AG04450 (cell line): ENCODE results near the gene C19orf12. TPM values are rescaled to one million over a fixed set of nuclear protein-coding genes. Genes with fewer than 3 reads are reported as not detected.

ENCODE experiments used
- CTCF ChIA-PET: fragments of 300-600, 350-600 bp; formaldehyde crosslinking; extraction: SDS; loops from one replicate; lab custom pipeline; 2022; ENCODE audit warnings: antibody characterized with exemption, inconsistent platforms; lab: Charles Lee
- POLR2A ChIA-PET: fragments of 350-600 bp; formaldehyde crosslinking; extraction: SDS; loops from one replicate; lab custom pipeline; 2021; ENCODE audit warnings: antibody characterized with exemption, inconsistent platforms; lab: Yijun Ruan, JAX
- DNase-seq: peaks from one replicate; pipeline ENCODE4 v3.0.0-alpha.2; 2011; ENCODE audit warnings: low read depth, low spot score
- H3K27ac ChIP-seq: one replicate; pipeline ENCODE4 v1.5.1; 2012; ENCODE audit warnings: low read depth, low read length, control low read depth
- H3K27me3 ChIP-seq: one replicate; pipeline ENCODE4 v1.6.0; 2012; ENCODE audit warnings: low read length; ENCODE audit not compliant: control insufficient read depth, insufficient read depth
- H3K4me3 ChIP-seq: 2 replicates; pipeline ENCODE4 v1.5.1; 2011; ENCODE audit warnings: mild to moderate bottlenecking, low read depth, low read length, control low read depth
- H3K9me3 ChIP-seq: 2 replicates; pipeline ENCODE4 v1.5.1; 2012; ENCODE audit warnings: low read length; ENCODE audit not compliant: control insufficient read depth, insufficient read depth
- polyA plus RNA-seq: library from polyadenylated mRNA; depleted of rRNA; stranded (reverse); fragments of >200 nt; gene quantifications from 2 replicates; pipeline ENCODE4 v1.2.3, GENCODE V29; 2011
- TF ChIP-seq, protein P1 (sequence below): IDR thresholded peaks from 2 replicates; pipeline ENCODE4 v1.5.1; 2011; ENCODE audit warnings: low read depth, low read length, control low read depth, inconsistent platforms

C19orf12 gene
- polyA plus RNA-seq, 1 experiment, result 27.9 TPM

DNA sequence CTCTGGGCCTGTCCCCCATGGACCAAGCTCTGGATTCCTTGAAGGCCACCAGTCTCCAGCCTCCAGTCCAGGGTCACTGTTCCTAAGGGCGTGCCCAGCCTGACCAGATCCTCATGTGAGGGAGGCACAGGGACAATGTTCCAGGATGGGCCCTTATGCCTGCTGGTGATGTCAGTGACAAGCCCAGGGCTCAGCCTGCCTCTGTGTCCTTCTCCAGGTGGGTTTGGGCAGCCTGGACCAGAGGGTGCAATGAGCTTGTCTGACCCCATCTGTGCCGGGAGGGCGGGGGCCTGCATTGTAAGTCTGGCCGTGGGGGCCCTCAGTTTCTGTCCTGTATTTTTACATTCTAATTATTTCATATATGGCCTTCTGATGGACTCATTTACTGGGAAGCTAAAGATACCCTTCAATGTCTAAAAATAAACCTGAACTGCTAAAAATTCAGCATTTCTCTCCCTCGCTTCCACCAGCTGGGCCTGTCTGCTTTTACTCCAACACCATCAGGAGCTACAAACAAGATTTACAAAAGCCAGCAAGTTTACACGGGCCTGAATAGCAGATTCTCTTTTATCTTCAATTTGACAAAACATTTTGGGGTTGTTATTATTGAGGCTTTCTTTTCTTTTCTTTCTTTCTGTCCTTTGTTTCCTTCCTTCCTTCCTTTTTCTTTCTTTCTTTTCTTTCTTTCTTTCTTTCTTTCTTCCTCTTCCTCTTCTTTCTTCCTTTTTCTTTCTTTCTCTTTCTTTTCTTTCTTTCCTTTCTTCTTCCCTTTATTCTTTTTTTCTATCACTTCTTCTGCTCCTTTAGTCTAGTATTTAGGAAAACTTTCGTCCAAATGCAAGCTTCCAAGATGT is 34.2 kb upstream of the C19orf12 start:
- H3K4me3 ChIP-seq, result no peak overlapping the region
- TF ChIP-seq, protein P1, sequence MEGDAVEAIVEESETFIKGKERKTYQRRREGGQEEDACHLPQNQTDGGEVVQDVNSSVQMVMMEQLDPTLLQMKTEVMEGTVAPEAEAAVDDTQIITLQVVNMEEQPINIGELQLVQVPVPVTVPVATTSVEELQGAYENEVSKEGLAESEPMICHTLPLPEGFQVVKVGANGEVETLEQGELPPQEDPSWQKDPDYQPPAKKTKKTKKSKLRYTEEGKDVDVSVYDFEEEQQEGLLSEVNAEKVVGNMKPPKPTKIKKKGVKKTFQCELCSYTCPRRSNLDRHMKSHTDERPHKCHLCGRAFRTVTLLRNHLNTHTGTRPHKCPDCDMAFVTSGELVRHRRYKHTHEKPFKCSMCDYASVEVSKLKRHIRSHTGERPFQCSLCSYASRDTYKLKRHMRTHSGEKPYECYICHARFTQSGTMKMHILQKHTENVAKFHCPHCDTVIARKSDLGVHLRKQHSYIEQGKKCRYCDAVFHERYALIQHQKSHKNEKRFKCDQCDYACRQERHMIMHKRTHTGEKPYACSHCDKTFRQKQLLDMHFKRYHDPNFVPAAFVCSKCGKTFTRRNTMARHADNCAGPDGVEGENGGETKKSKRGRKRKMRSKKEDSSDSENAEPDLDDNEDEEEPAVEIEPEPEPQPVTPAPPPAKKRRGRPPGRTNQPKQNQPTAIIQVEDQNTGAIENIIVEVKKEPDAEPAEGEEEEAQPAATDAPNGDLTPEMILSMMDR, result no peak
- CTCF ChIA-PET, result interaction anchor here (0.9 to 1.3 kb wide), 2 partner anchors 11 to 33 kb away, joined by 4 read pairs; no protein-coding TSS in a partner anchor
- H3K27me3 ChIP-seq, result peaks cover 2% of the 10 kb centered on the region
- DNase-seq, result no peak
- H3K27ac ChIP-seq, result no peak overlapping the region
- POLR2A ChIA-PET, result no interaction called here
- H3K9me3 ChIP-seq, result no peaks in the 10 kb centered on the region; the same call in 1 of the 2 replicates

DNA sequence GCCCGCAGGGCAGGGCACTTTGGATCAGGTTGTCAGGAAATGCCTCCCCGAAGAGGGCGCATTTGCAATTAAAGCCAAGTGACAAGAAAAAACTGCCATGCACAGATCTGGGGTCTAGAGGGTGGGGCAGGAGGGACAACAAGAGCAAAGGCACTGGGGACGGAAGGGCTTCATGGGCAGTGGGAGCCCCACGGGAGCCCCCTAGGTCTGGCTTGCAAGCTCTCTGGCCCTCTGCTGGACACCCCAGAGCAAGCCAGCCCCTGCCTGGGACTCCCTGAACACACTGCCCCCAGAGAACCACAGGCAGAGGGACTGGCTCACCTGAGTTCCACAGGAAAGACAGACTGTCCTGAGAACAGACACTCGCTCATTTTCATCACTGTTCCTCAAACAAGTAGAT is 30.2 kb upstream of the C19orf12 start:
- ChIA-PET POLR2A (no interaction called here), CTCF (no interaction called here)
- no peak for DNase-seq
- H3K27ac ChIP-seq, result no peak overlapping the region
- H3K4me3 ChIP-seq, result no peak overlapping the region
- H3K27me3 ChIP-seq, result peaks cover 2% of the 10 kb centered on the region
- no peaks in the 10 kb centered on the region; the same call in 1 of the 2 replicates for H3K9me3 ChIP-seq
- TF ChIP-seq, protein P1, result peak; percentile 21; the same call in 1 of the 2 replicates

DNA sequence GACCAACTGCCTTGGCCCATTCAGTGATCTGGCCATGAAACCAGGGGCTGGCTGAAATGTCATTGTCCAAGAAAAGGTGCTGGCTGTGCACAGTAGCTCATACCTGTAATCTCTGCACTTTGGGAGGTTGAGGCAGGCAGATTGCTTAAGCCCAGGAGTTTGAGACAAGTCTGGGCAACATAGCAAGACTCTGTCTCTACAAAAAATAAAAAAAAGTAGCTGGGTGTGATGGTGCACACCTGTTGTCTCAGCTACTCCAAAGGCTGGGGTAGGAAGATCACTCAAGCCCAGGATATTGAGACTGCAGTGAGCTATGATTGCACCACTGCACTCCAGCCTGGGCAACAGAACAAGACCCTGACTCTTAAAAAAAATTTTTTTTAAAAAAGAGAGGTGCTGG is 28.6 kb upstream of the C19orf12 start:
- H3K27me3 ChIP-seq, result peaks cover 2% of the 10 kb centered on the region
- TF ChIP-seq, protein P1, result no peak
- no peaks in the 10 kb centered on the region; the same call in 1 of the 2 replicates for H3K9me3 ChIP-seq
- H3K27ac ChIP-seq, result no peak overlapping the region
- no peak for DNase-seq
- CTCF ChIA-PET, result no interaction called here
- POLR2A ChIA-PET, result no interaction called here
- H3K4me3 ChIP-seq, result no peak overlapping the region

DNA sequence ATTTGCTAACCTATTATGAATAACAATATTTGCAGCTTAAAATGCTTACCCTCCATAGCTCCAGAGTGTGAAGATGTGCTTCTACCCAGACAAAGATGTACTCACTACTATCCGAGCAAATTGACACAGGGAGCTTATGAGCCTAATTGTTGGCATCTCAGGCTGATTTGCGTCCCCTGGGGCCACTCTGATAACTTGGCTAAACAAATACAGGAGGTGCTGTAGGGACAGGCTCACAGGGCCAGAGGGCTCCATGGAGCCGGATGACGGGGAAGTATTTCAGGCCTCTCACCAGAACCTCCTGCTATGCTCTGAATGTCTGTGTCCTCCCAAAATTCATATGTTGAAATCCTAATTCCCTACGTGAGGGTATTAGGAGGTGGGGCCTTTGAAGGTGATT is 26.7 kb upstream of the C19orf12 start:
- DNase-seq, result no peak
- POLR2A ChIA-PET, result no interaction called here
- Histone ChIP-seq H3K4me3 (no peak overlapping the region), H3K27me3 (peaks cover 2% of the 10 kb centered on the region), H3K27ac (no peak overlapping the region), H3K9me3 (no peaks in the 10 kb centered on the region; the same call in 1 of the 2 replicates)
- TF ChIP-seq, protein P1, result no peak
- CTCF ChIA-PET, result interaction anchor here (1.0 to 1.5 kb wide), 2 partner anchors 25 to 131 kb away, joined by 3 read pairs; no protein-coding TSS in a partner anchor

DNA sequence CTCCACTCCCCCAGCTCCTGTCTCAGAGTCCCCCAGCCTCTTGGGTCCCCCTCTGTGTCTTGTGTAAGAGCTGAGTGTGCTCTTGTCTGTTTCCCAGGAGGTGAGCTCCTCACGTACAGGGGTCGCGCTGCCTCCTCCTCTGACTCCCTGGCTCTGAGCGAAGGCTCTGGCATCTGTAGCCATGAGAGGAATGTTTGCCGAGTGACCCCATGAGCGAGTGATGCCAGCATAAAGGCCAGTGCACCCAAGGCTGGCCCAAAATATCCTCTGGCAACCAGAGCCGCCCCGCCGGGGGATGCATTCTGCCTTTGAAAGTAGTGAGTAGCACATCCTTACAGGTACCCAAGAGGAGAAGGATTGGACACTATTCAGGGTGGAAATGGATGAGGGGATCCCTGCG is 26.2 kb upstream of the C19orf12 start:
- peaks cover 4% of the 10 kb centered on the region for H3K27me3 ChIP-seq
- H3K9me3 ChIP-seq, result no peaks in the 10 kb centered on the region; the same call in 1 of the 2 replicates
- CTCF ChIA-PET, result interaction anchor here (1.0 to 1.5 kb wide), 2 partner anchors 24 to 131 kb away, joined by 3 read pairs; no protein-coding TSS in a partner anchor
- POLR2A ChIA-PET, result no interaction called here
- H3K4me3 ChIP-seq, result no peak overlapping the region
- TF ChIP-seq, protein P1, result no peak
- DNase-seq, result no peak
- H3K27ac ChIP-seq, result no peak overlapping the region
